HepG2 (cell line): ENCODE results near the gene BCL6. TPM values are rescaled to one million over a fixed set of nuclear protein-coding genes. Genes with fewer than 3 reads are reported as not detected.

Source experiments
- ATF7-NPFF ChIP-seq: sonication (generic); formaldehyde crosslinking; IDR thresholded peaks from 2 replicates; pipeline ENCODE4 v1.8.1; 2023; ENCODE audit warnings: mild to moderate bottlenecking, low read depth, missing genetic modification reagents, moderate library complexity
- BHLHE40 ChIP-seq: IDR thresholded peaks from 2 replicates; pipeline ENCODE4 v1.6.1; 2011; ENCODE audit warnings: low read length, improper control_type of control experiment
- CEBPB ChIP-seq: IDR thresholded peaks from 2 replicates; pipeline ENCODE4 v1.6.1; 2011; ENCODE audit warnings: low read depth, low read length, improper control_type of control experiment, borderline replicate concordance
- CENPX ChIP-seq: sonication (generic); formaldehyde crosslinking; IDR thresholded peaks from 2 replicates; pipeline ENCODE4 v1.9.0; 2021; ENCODE audit warnings: mild to moderate bottlenecking, missing genetic modification reagents, moderate library complexity
- EEA1 ChIP-seq: sonication (generic); formaldehyde crosslinking; IDR thresholded peaks from 2 replicates; pipeline ENCODE4 v1.5.1; 2020; ENCODE audit warnings: mild to moderate bottlenecking, missing genetic modification reagents, borderline replicate concordance
- EP300 ChIP-seq, 3 experiments: sonication (generic) in 1 of 3; formaldehyde crosslinking in 1 of 3; IDR thresholded peaks; 2 replicates each; pipeline versions ENCODE4 v1.5.1 to v1.6.1; 2011 to 2020; ENCODE audit warnings: low read depth in 2 of 3, low read length in 2 of 3, borderline replicate concordance in 1 of 3, improper control_type of control experiment in 1 of 3, mild to moderate bottlenecking in 1 of 3, missing genetic modification reagents in 1 of 3, moderate library complexity in 1 of 3
- GTF3A ChIP-seq: sonication (generic); formaldehyde crosslinking; conservative IDR thresholded peaks from 2 replicates; pipeline ENCODE4 v1.4.0; 2020; ENCODE audit warnings: mild to moderate bottlenecking, missing genetic modification reagents
- HOXA9 ChIP-seq: sonication (generic); formaldehyde crosslinking; IDR thresholded peaks from 2 replicates; pipeline ENCODE4 v1.8.1; 2022; ENCODE audit warnings: missing genetic modification reagents, mild to moderate bottlenecking, moderate library complexity, borderline replicate concordance
- NFATC3 ChIP-seq: sonication (generic); formaldehyde crosslinking; IDR thresholded peaks from 2 replicates; pipeline ENCODE4 v1.5.1; 2020; ENCODE audit warnings: mild to moderate bottlenecking, missing genetic modification reagents
- NR2F2 ChIP-seq: IDR thresholded peaks from 2 replicates; pipeline ENCODE4 v1.6.1; 2012; ENCODE audit warnings: low read depth, inconsistent platforms, borderline replicate concordance
- PITX1 ChIP-seq: sonication (generic); formaldehyde crosslinking; IDR thresholded peaks from 2 replicates; pipeline ENCODE4 v1.5.1; 2020; ENCODE audit warnings: mild to moderate bottlenecking, missing genetic modification reagents
- RAD21 ChIP-seq: fragments of 450-650 bp; formaldehyde crosslinking; IDR thresholded peaks from 2 replicates; pipeline ENCODE4 v1.5.0; 2020; ENCODE audit warnings: mild to moderate bottlenecking
- RFX5 ChIP-seq: IDR thresholded peaks from 2 replicates; pipeline ENCODE4 v1.6.1; 2011; ENCODE audit warnings: low read depth, low read length, improper control_type of control experiment
- RXRA ChIP-seq: sonication (generic); formaldehyde crosslinking; IDR thresholded peaks from 2 replicates; pipeline ENCODE4 v1.5.1; 2020; ENCODE audit warnings: missing genetic modification reagents
- SNAPC2 ChIP-seq: sonication (generic); formaldehyde crosslinking; IDR thresholded peaks from 2 replicates; pipeline ENCODE4 v1.8.1; 2022; ENCODE audit warnings: mild to moderate bottlenecking, missing genetic modification reagents
- ZBTB38 ChIP-seq: sonication (generic); formaldehyde crosslinking; IDR thresholded peaks from 2 replicates; pipeline ENCODE4 v1.5.1; 2020; ENCODE audit warnings: mild to moderate bottlenecking, missing genetic modification reagents
- ZFP1 ChIP-seq: IDR thresholded peaks from 2 replicates; pipeline ENCODE4 v1.6.1; 2016
- ZFP41 ChIP-seq: sonication (generic); formaldehyde crosslinking; IDR thresholded peaks from 2 replicates; pipeline ENCODE4 v1.4.0; 2020; ENCODE audit warnings: mild to moderate bottlenecking, missing genetic modification reagents, borderline replicate concordance
- ZNF17 ChIP-seq: sonication (generic); formaldehyde crosslinking; IDR thresholded peaks from 2 replicates; pipeline ENCODE4 v1.5.0; 2020; ENCODE audit warnings: mild to moderate bottlenecking, missing genetic modification reagents
- ZNF274 ChIP-seq: sonication (generic); formaldehyde crosslinking; IDR thresholded peaks from 2 replicates; pipeline ENCODE4 v1.5.1; 2020; ENCODE audit warnings: mild to moderate bottlenecking, missing genetic modification reagents
- ZNF780A ChIP-seq: sonication (generic); formaldehyde crosslinking; IDR thresholded peaks from 2 replicates; pipeline ENCODE4 v1.8.0; 2022; ENCODE audit warnings: mild to moderate bottlenecking, missing genetic modification reagents, moderate library complexity
- polyA plus RNA-seq, 8 experiments: library from polyadenylated mRNA; depleted of rRNA in 3 of 8; stranded (reverse) in 7 of 8; unstranded in 1 of 8; fragments of >200 nt; fragmentation: Illumina TruSeq in 4 of 8; extraction: Trizol in 4 of 8; gene quantifications; 2 replicates each; pipeline versions ENCODE4 v1.2.1 to v1.2.3, GENCODE V29; 2011 to 2016; ENCODE audit warnings: low read depth in 4 of 8, missing spikeins in 1 of 8, mixed read lengths in 1 of 8; ENCODE audit not compliant: insufficient read depth in 1 of 8
- total RNA-seq, 5 experiments: library from RNA; depleted of rRNA; stranded (reverse); fragments of >200 nt; fragmentation: Illumina TruSeq; extraction: Trizol; gene quantifications; 2 replicates each; pipeline ENCODE4 v1.2.3, GENCODE V29; 2016; ENCODE audit warnings: low read depth in 1 of 5
- TF ChIP-seq, protein P1 (sequence below): sonication (generic); formaldehyde crosslinking; IDR thresholded peaks from 2 replicates; pipeline ENCODE4 v1.9.0; 2021; ENCODE audit warnings: missing genetic modification reagents, borderline replicate concordance
- TF ChIP-seq, protein P2 (sequence below): sonication (generic); formaldehyde crosslinking; IDR thresholded peaks from 2 replicates; pipeline ENCODE4 v1.5.1; 2020; ENCODE audit warnings: missing genetic modification reagents, mild to moderate bottlenecking, borderline replicate concordance
- TF ChIP-seq, protein P3 (sequence below): sonication (generic); formaldehyde crosslinking; IDR thresholded peaks from 2 replicates; pipeline ENCODE4 v1.4.0; 2020; ENCODE audit warnings: missing genetic modification reagents

BCL6 gene
- total and polyA plus RNA-seq, 2 of the 13 experiments (the other 11 are each of a cell fraction or from before 2014, with no cell fraction given), result 21.2 to 53.7 TPM

DNA sequence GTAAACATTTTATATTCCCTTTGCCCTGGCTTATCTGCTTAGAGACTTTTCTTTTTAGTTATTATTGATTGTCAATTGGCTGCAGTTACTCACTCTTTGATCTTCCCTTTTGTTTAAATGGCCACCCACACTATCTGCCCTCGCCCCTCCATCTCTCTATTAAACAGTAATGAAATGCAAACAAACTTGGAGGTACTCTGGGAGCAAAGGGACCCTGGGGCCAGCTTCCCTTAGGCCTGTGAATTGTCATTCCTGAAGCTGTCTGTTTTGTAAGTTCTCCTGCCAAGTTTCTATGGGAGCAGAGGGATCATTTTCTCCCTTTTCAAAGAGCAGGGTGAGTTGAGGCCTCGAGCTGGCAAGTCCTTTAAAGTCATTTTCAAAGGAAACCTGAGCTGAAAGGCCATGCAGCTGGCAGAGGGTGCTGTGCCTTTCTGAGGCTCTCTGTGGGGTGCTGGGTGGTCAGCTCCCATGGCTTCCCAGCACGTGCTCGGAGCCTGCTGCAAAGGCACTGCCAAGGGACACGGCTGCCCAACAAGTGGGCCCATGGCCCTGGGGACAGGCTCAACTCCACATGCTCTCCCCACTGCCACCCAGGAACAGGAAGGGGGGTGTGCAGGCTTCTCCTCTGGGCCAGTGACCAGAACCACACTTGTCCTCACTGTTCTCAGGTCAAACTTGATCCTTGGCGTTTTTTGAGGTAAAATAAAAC is 25.5 kb downstream of the BCL6 start (continued):
- TF ChIP-seq, protein P1, sequence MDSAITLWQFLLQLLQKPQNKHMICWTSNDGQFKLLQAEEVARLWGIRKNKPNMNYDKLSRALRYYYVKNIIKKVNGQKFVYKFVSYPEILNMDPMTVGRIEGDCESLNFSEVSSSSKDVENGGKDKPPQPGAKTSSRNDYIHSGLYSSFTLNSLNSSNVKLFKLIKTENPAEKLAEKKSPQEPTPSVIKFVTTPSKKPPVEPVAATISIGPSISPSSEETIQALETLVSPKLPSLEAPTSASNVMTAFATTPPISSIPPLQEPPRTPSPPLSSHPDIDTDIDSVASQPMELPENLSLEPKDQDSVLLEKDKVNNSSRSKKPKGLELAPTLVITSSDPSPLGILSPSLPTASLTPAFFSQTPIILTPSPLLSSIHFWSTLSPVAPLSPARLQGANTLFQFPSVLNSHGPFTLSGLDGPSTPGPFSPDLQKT (CRISPR knock-in tag), result no peak
- peak; percentile 87 for TF ChIP-seq ZNF274 (CRISPR knock-in tag)
- TF ChIP-seq EP300 (IDR thresholded peaks at IDR 0.05; ENCODE audit: low read depth in 2 of 2, low read length in 2 of 2), result peak in 1 of 2 experiments; percentile 90; a peak in 2 of 4 replicates
- TF ChIP-seq EP300 (CRISPR knock-in tag; IDR thresholded peaks at IDR 0.05; ENCODE audit: borderline replicate concordance), result no peak
- peak; percentile 40; the same call in 1 of the 2 replicates for TF ChIP-seq ATF7-NPFF (CRISPR knock-in tag)
- no peak for TF ChIP-seq ZFP41 (CRISPR knock-in tag)
- TF ChIP-seq ZFP1, result no peak; the same call in 1 of the 2 replicates
- no peak for TF ChIP-seq EEA1 (CRISPR knock-in tag)
- TF ChIP-seq CEBPB, result no peak
- TF ChIP-seq GTF3A (CRISPR knock-in tag), result no peak
- 0 out of 2 replicates have a peak, but pooled peaks have one; percentile 12 for TF ChIP-seq PITX1 (CRISPR knock-in tag)
- no peak for TF ChIP-seq ZNF17 (CRISPR knock-in tag)
- TF ChIP-seq, protein P2, sequence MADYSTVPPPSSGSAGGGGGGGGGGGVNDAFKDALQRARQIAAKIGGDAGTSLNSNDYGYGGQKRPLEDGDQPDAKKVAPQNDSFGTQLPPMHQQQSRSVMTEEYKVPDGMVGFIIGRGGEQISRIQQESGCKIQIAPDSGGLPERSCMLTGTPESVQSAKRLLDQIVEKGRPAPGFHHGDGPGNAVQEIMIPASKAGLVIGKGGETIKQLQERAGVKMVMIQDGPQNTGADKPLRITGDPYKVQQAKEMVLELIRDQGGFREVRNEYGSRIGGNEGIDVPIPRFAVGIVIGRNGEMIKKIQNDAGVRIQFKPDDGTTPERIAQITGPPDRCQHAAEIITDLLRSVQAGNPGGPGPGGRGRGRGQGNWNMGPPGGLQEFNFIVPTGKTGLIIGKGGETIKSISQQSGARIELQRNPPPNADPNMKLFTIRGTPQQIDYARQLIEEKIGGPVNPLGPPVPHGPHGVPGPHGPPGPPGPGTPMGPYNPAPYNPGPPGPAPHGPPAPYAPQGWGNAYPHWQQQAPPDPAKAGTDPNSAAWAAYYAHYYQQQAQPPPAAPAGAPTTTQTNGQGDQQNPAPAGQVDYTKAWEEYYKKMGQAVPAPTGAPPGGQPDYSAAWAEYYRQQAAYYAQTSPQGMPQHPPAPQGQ (CRISPR knock-in tag), result peak; percentile 62; the same call in 1 of the 2 replicates
- peak; percentile 55; the same call in 1 of the 2 replicates for TF ChIP-seq SNAPC2 (CRISPR knock-in tag)
- no peak for TF ChIP-seq CENPX (CRISPR knock-in tag)
- TF ChIP-seq NR2F2, result peak; percentile 86
- TF ChIP-seq ZNF780A (CRISPR knock-in tag), result no peak
- no peak for TF ChIP-seq HOXA9 (CRISPR knock-in tag)
- TF ChIP-seq RXRA (CRISPR knock-in tag), result peak; percentile 79
- no peak for TF ChIP-seq RFX5
- peak; percentile 86 for TF ChIP-seq BHLHE40
- TF ChIP-seq ZBTB38 (CRISPR knock-in tag), result peak; percentile 57; the same call in 1 of the 2 replicates
- TF ChIP-seq, protein P3, sequence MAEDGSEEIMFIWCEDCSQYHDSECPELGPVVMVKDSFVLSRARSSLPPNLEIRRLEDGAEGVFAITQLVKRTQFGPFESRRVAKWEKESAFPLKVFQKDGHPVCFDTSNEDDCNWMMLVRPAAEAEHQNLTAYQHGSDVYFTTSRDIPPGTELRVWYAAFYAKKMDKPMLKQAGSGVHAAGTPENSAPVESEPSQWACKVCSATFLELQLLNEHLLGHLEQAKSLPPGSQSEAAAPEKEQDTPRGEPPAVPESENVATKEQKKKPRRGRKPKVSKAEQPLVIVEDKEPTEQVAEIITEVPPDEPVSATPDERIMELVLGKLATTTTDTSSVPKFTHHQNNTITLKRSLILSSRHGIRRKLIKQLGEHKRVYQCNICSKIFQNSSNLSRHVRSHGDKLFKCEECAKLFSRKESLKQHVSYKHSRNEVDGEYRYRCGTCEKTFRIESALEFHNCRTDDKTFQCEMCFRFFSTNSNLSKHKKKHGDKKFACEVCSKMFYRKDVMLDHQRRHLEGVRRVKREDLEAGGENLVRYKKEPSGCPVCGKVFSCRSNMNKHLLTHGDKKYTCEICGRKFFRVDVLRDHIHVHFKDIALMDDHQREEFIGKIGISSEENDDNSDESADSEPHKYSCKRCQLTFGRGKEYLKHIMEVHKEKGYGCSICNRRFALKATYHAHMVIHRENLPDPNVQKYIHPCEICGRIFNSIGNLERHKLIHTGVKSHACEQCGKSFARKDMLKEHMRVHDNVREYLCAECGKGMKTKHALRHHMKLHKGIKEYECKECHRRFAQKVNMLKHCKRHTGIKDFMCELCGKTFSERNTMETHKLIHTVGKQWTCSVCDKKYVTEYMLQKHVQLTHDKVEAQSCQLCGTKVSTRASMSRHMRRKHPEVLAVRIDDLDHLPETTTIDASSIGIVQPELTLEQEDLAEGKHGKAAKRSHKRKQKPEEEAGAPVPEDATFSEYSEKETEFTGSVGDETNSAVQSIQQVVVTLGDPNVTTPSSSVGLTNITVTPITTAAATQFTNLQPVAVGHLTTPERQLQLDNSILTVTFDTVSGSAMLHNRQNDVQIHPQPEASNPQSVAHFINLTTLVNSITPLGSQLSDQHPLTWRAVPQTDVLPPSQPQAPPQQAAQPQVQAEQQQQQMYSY (CRISPR knock-in tag), result no peak
- TF ChIP-seq RAD21 (CRISPR knock-in tag), result no peak
- TF ChIP-seq NFATC3 (CRISPR knock-in tag), result no peak
